ENCODE data around the gene ACSM6. TPM values are rescaled to one million over a fixed set of nuclear protein-coding genes. Genes with fewer than 3 reads are reported as not detected.

Gene ACSM6
- total and polyA plus RNA-seq, 2 experiments from 2014 or later: 0.10 TPM; not detected in 1

GRCh38 chr10:95261926-95262325 lies 67.9 kb downstream of the ACSM6 start:
- H3K9me2 ChIP-seq (replicated peaks; ENCODE audit: insufficient read depth): no peaks in the 10 kb centered on the region
- peak overlapping the region; percentile 98 for H3K27ac ChIP-seq
- no peaks in the 10 kb centered on the region for H4K20me1 ChIP-seq (ENCODE audit: insufficient read depth, poor library complexity, severe bottlenecking)
- no peak overlapping the region for H2AFZ ChIP-seq
- peaks cover 10% of the 10 kb centered on the region for H3K79me2 ChIP-seq
- no peaks in the 10 kb centered on the region for H3K9me3 ChIP-seq (ENCODE audit: low read depth)
- no peak overlapping the region for H3K4me3 ChIP-seq
- TF ChIP-seq, protein P1, sequence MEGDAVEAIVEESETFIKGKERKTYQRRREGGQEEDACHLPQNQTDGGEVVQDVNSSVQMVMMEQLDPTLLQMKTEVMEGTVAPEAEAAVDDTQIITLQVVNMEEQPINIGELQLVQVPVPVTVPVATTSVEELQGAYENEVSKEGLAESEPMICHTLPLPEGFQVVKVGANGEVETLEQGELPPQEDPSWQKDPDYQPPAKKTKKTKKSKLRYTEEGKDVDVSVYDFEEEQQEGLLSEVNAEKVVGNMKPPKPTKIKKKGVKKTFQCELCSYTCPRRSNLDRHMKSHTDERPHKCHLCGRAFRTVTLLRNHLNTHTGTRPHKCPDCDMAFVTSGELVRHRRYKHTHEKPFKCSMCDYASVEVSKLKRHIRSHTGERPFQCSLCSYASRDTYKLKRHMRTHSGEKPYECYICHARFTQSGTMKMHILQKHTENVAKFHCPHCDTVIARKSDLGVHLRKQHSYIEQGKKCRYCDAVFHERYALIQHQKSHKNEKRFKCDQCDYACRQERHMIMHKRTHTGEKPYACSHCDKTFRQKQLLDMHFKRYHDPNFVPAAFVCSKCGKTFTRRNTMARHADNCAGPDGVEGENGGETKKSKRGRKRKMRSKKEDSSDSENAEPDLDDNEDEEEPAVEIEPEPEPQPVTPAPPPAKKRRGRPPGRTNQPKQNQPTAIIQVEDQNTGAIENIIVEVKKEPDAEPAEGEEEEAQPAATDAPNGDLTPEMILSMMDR (IDR thresholded peaks at IDR 0.05; ENCODE audit: poor library complexity): no peak
- TF ChIP-seq EZH2 (IDR thresholded peaks at IDR 0.05; ENCODE audit: borderline replicate concordance) (no peak), EZH2phosphoT487 (IDR thresholded peaks at IDR 0.05; ENCODE audit: low read depth, severe bottlenecking, unreplicated experiment) (no peak)
- 96% methylated on average over 3 of the region's 3 CpGs for WGBS (ENCODE audit: low lambda C conversion rate, missing lambda C conversion rate)
- peaks cover 40% of the 10 kb centered on the region for H3K4me1 ChIP-seq (ENCODE audit: insufficient read depth)
- no peaks in the 10 kb centered on the region for H3K36me3 ChIP-seq (replicated peaks; ENCODE audit: insufficient read depth, low read depth)
- no peak overlapping the region for H3K4me2 ChIP-seq
- no peak for DNase-seq (ENCODE audit: low spot score)
- no peaks in the 10 kb centered on the region for H3K27me3 ChIP-seq

- Histone ChIP-seq H3K9me2 (replicated peaks; ENCODE audit: insufficient read depth) (no peaks in the 10 kb centered on the region), H3K27me3 (no peaks in the 10 kb centered on the region), H3K36me3 (replicated peaks; ENCODE audit: insufficient read depth, low read depth) (no peaks in the 10 kb centered on the region), H4K20me1 (ENCODE audit: insufficient read depth, poor library complexity, severe bottlenecking) (no peaks in the 10 kb centered on the region), H3K4me1 (ENCODE audit: insufficient read depth) (peaks cover 43% of the 10 kb centered on the region), H3K4me2 (no peak overlapping the region), H3K4me3 (no peak overlapping the region), H3K79me2 (peaks cover 10% of the 10 kb centered on the region), H3K27ac (peak overlapping the region; percentile 94), H3K9me3 (ENCODE audit: low read depth) (no peaks in the 10 kb centered on the region), H2AFZ (no peak overlapping the region)
- DNase-seq (ENCODE audit: low spot score): no peak
- TF ChIP-seq EZH2 (IDR thresholded peaks at IDR 0.05; ENCODE audit: borderline replicate concordance): no peak
- TF ChIP-seq, protein P1 (IDR thresholded peaks at IDR 0.05; ENCODE audit: poor library complexity): no peak
- TF ChIP-seq EZH2phosphoT487 (IDR thresholded peaks at IDR 0.05; ENCODE audit: low read depth, severe bottlenecking, unreplicated experiment): no peak
- 71% methylated on average over 5 of the region's 5 CpGs for WGBS (ENCODE audit: low lambda C conversion rate, missing lambda C conversion rate)
Observed at GRCh38 chr10:95262763-95263518, 68.9 kb downstream of the ACSM6 start.

DNA sequence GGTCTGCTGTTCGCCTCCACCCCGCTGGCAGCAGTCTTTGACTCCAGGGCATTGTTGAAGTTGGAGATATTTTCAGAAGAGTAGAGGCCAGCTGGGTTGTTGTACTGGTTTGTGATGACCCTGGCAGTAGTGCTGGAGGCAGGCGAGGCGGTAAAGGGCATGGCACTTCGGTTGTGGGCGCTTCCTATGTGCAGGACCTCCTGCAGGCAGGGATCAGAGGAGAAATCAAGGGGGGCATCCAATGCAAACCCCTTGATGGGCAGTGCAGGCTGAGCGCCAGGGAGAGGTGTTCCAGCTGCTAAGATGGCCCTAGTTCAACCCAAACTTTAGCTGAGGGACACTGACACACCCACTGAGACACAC lies 69.8 kb downstream of the ACSM6 start:
- DNase-seq (ENCODE audit: low spot score): no peak
- Histone ChIP-seq H4K20me1 (ENCODE audit: insufficient read depth, poor library complexity, severe bottlenecking) (no peaks in the 10 kb centered on the region), H3K27me3 (no peaks in the 10 kb centered on the region), H3K9me2 (replicated peaks; ENCODE audit: insufficient read depth) (no peaks in the 10 kb centered on the region), H2AFZ (no peak overlapping the region), H3K79me2 (peaks cover 10% of the 10 kb centered on the region), H3K27ac (peak overlapping the region; percentile 94), H3K9me3 (ENCODE audit: low read depth) (no peaks in the 10 kb centered on the region), H3K36me3 (replicated peaks; ENCODE audit: insufficient read depth, low read depth) (no peaks in the 10 kb centered on the region), H3K4me3 (no peak overlapping the region), H3K4me1 (ENCODE audit: insufficient read depth) (peaks cover 49% of the 10 kb centered on the region), H3K4me2 (no peak overlapping the region)
- WGBS (ENCODE audit: low lambda C conversion rate, missing lambda C conversion rate): 81% methylated on average over 7 of the region's 7 CpGs
- TF ChIP-seq EZH2phosphoT487 (IDR thresholded peaks at IDR 0.05; ENCODE audit: low read depth, severe bottlenecking, unreplicated experiment): no peak
- TF ChIP-seq EZH2 (IDR thresholded peaks at IDR 0.05; ENCODE audit: borderline replicate concordance): no peak
- TF ChIP-seq, protein P1 (IDR thresholded peaks at IDR 0.05; ENCODE audit: poor library complexity): no peak

Data from hepatocyte (in vitro differentiated cells).